Stimulated activated effector memory CD8-positive, alpha-beta T cell treated with anti-CD3 and anti-CD28 coated beads, Interleukin-12 subunit alpha, Interleukin-12 subunit beta, amount 100 ng/mL, for 72 hours (primary cell): ENCODE data around the gene ABCA3.
"Not testable (repeated sequence)": the region's sequence is repeated elsewhere in the genome, so short reads cannot be mapped to it uniquely, and the experiment has no call there.

ENCODE experiments used
- ATAC-seq: fragments of 150-1000 bp; cut with Tn5 transposase; 2 replicates; pipeline ENCODE4 v1.10.0; 2021
- DNase-seq, 2 donors: peaks; one replicate each; pipeline ENCODE4 v3.0.0; 2021 to 2022; ENCODE audit warnings: low spot score in 2 of 2
- H3K27ac Mint-ChIP-seq: one replicate; pipeline ENCODE4 v1.8.0; 2022; ENCODE audit warnings: mild to moderate bottlenecking, mixed read lengths
- H3K36me3 Mint-ChIP-seq: one replicate; pipeline ENCODE4 v1.8.0; 2022; ENCODE audit warnings: mild to moderate bottlenecking, mixed read lengths
- H3K4me1 Mint-ChIP-seq: one replicate; pipeline ENCODE4 v1.8.0; 2022; ENCODE audit warnings: mixed read lengths
- H3K4me3 Mint-ChIP-seq: one replicate; pipeline ENCODE4 v1.8.0; 2022; ENCODE audit warnings: mild to moderate bottlenecking, mixed read lengths
- H3K9me3 Mint-ChIP-seq: one replicate; pipeline ENCODE4 v1.8.0; 2022; ENCODE audit warnings: mixed read lengths

The ABCA3 gene

DNA sequence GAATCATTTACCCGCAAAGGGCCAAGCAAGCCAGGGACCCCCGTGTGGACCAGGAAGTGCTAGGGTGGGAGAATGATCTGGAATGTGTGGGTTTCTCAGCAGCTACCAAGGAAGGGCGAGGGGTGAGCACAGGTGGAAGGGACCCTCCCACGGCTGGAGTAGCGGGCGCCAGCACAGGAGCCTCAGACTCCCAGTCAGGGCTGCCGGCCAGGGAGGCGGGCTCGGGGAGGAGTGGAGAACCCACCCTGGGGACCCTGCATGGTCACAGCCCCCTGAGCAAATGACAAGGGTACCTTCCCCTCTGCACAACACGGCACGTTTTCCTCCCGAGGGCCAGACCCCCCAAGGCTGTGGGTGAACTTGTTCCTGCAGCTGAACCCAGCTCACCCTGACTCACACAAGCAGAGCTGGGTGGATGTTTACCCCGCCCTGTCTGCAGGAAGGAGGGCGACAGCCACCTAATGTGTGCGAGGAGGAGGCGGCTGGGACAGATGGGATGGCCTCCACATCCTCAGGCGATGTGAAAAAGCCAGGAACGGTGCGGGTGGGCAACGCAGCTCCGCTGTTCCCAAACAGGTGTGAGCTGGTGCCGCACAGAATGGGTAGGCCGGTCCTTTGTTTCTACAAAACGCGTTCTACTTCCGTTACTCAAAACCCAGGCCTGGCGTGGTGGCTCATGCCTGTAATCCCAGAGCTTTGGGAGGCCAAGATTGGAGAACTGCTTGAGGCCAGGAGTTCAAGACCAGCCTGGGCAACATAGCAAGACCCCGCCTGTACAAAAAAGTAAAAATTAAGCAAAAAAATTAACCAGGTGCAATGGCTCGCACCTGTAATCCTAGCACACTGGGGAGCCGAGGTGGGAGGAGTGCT is 95.4 kb downstream of the ABCA3 start:
- no peaks in the 10 kb centered on the region for H3K9me3 Mint-ChIP-seq
- H3K27ac Mint-ChIP-seq = no peak overlapping the region
- H3K4me3 Mint-ChIP-seq = no peak overlapping the region
- no peaks in the 10 kb centered on the region for H3K4me1 Mint-ChIP-seq
- ATAC-seq = no peak
- no peak for DNase-seq
- peaks cover 51% of the 10 kb centered on the region for H3K36me3 Mint-ChIP-seq

DNA sequence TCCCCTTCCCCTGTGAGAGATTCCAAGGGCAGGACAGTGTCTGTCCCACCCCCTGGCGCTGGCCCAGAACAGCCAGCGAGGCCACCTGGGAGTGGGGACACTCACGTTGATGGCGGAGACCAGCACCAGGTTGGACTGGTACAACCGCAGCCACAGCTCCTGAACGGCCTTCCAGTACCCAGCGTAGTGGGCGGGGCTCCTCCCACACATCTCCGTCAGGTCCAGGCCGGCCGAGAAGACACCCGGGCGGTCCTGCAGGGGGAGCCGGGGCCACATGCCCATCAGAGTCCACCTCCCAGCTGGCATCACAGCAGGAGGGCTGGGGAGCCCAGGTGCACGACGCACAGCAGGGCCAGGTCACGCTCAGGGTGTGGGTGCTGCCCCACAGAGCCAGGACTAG is 96.2 kb downstream of the ABCA3 start:
- no peak overlapping the region for H3K27ac Mint-ChIP-seq
- ATAC-seq = no peak
- peaks cover 54% of the 10 kb centered on the region for H3K36me3 Mint-ChIP-seq

GRCh38 chr16:2243781-2244180 is 96.7 kb downstream of the ABCA3 start:
- no peak overlapping the region for H3K27ac Mint-ChIP-seq
- no peaks in the 10 kb centered on the region for H3K9me3 Mint-ChIP-seq
- H3K4me1 Mint-ChIP-seq = no peaks in the 10 kb centered on the region
- peaks cover 48% of the 10 kb centered on the region for H3K36me3 Mint-ChIP-seq
- DNase-seq (no peak), ATAC-seq (no peak)
- no peak overlapping the region for H3K4me3 Mint-ChIP-seq

More for the DNA sequence above, 96.2 kb downstream of the ABCA3 start:
- H3K4me1 Mint-ChIP-seq = no peaks in the 10 kb centered on the region
- DNase-seq = no peak
- H3K4me3 Mint-ChIP-seq = no peak overlapping the region
- no peaks in the 10 kb centered on the region for H3K9me3 Mint-ChIP-seq

DNA sequence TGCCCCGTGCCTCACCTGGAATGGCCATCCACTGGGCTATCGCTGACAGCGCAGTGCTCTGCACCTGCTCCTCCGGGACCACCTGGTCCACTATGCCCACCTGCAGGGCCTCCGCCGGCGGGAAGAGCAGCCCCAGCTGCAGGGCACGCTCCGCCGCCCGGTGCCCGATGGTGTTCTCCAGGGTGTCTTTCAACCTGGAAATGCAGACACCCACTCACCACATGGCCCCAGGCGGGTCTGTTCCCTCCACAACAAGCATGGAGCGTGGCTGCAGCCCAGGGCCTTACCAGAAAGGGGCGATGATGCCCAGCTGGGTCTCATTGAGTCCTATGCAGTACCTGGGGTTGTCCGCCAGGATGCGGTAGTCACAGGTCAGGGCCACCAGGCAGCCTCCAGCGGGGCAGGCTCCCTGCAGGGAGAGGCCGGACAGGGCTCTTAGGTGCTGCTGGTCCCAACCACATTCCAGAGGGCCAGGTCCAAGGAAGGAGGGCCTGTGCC is 97.4 kb downstream of the ABCA3 start:
- Mint-ChIP-seq H3K9me3 (no peaks in the 10 kb centered on the region), H3K27ac (no peak overlapping the region), H3K4me1 (no peaks in the 10 kb centered on the region), H3K4me3 (no peak overlapping the region), H3K36me3 (peaks cover 45% of the 10 kb centered on the region)
- DNase-seq (no peak), ATAC-seq (no peak)

DNA sequence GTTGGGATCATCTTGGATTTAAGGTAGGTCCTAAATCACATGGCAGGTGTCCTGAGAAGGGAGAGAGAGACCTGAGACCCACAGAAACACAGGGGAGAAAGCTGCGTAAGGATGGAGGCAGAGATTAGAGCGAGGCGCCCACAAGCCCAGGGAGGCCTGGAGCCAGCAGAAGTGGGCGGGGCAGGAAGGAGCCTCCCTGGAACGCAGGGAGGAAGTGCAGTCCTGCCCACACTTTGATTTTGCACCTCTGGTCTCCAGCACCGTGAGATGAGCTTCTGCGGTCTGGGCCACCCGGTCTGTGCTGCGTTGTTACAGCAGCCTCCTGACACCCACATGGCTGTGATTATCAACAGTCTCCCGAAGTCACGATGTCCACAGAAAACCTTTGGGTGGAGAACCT is 97.9 kb downstream of the ABCA3 start:
- Mint-ChIP-seq H3K36me3 (peaks cover 40% of the 10 kb centered on the region), H3K4me3 (no peak overlapping the region), H3K4me1 (no peaks in the 10 kb centered on the region), H3K27ac (peak overlapping the region; percentile 26), H3K9me3 (no peaks in the 10 kb centered on the region)
- ATAC-seq (no peak), DNase-seq (no peak)

DNA sequence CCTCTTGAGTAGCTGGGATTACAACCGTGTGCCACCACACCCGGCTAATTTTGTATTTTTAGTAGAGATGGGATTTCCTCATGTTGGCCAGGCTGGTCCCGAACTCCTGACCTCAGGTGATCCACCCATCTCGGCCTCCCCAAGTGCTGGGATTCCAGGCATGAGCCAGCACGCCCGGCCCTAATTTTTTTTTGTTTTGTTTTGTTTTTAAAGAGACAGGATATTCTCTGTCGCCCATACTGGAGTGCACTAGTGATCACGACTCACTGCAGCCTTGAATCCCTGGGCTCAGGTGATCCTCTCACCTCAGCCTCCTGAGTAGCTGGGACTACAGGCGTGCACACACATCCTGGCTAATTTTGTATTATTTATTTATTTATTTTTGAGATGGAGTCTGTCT is 100.2 kb downstream of the ABCA3 start:
- not testable (repeated sequence) for H3K9me3 Mint-ChIP-seq, DNase-seq, ATAC-seq, H3K4me1 Mint-ChIP-seq, H3K4me3 Mint-ChIP-seq, H3K27ac Mint-ChIP-seq
- peaks cover 25% of the 10 kb centered on the region for H3K36me3 Mint-ChIP-seq

GRCh38 chr16:2238838-2239675 is 101.5 kb downstream of the ABCA3 start:
- ATAC-seq = no peak
- Mint-ChIP-seq H3K27ac (no peak overlapping the region), H3K4me3 (no peak overlapping the region), H3K9me3 (no peaks in the 10 kb centered on the region), H3K36me3 (peaks cover 28% of the 10 kb centered on the region), H3K4me1 (no peaks in the 10 kb centered on the region)
- no peak for DNase-seq

DNA sequence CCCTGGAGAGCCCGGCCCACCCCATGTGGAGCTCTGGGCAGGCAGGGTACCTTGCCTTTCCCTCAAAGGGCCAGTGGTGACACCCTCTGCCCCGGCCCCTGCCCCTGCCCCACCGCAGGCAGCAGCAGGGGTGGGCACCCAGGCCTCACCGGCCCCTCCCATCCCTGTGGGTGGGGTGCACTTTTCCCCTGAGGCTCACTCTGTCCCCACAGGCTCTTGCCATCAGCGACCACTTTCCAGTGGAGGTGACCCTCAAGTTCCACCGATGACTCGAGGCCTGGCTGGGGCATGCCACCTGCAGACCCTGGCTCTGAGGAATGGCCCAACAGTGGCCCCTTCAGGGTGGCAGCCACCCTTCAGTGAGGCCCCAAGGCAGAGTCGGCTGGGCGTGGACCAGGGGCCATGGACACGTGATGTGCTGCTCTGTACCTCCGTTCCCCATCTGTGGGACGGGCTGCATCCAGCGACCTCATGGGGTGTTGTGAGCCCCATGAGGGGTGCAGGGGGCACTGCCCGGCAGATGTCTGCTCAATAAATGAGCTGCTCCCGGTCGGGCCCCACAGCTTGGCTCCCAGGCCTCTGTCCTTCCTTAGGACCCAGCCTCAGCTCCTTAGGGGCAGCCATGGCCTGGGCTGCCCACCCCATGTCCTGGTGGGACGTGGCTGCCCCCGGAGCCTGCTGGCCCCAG is 102.2 kb downstream of the ABCA3 start:
- Mint-ChIP-seq H3K27ac (no peak overlapping the region), H3K4me1 (no peaks in the 10 kb centered on the region), H3K4me3 (no peak overlapping the region), H3K36me3 (peaks cover 34% of the 10 kb centered on the region), H3K9me3 (no peaks in the 10 kb centered on the region)
- no peak for DNase-seq
- ATAC-seq = no peak

GRCh38 chr16:2237493-2238149 is 102.9 kb downstream of the ABCA3 start:
- Mint-ChIP-seq H3K9me3 (no peaks in the 10 kb centered on the region), H3K4me1 (no peaks in the 10 kb centered on the region), H3K4me3 (no peak overlapping the region), H3K27ac (no peak overlapping the region), H3K36me3 (peaks cover 34% of the 10 kb centered on the region)
- DNase-seq = no peak
- no peak for ATAC-seq

GRCh38 chr16:2237102-2237482 is 103.4 kb downstream of the ABCA3 start:
- Mint-ChIP-seq H3K4me3 (no peak overlapping the region), H3K4me1 (no peaks in the 10 kb centered on the region), H3K27ac (no peak overlapping the region), H3K36me3 (peaks cover 28% of the 10 kb centered on the region), H3K9me3 (no peaks in the 10 kb centered on the region)
- no peak for DNase-seq
- ATAC-seq = no peak

- no peak within 1 kb of the TSS for H3K27ac Mint-ChIP-seq
- H3K4me1 Mint-ChIP-seq = no peaks in the 10 kb centered on the region
- H3K4me3 Mint-ChIP-seq = no peak within 1 kb of the TSS
- ATAC-seq (no peak), DNase-seq (no peak)
- no peaks in the 10 kb centered on the region for H3K9me3 Mint-ChIP-seq
- peaks cover 27% of the 10 kb centered on the region for H3K36me3 Mint-ChIP-seq
Observed at GRCh38 chr16:2236337-2237101, 104.0 kb downstream of the ABCA3 start, which contains the start of gene DNASE1L2. TSS of gene DNASE1L2 (plus strand) at chr16:2236444. CDS start at chr16:2236817, 373 bp downstream.

DNA sequence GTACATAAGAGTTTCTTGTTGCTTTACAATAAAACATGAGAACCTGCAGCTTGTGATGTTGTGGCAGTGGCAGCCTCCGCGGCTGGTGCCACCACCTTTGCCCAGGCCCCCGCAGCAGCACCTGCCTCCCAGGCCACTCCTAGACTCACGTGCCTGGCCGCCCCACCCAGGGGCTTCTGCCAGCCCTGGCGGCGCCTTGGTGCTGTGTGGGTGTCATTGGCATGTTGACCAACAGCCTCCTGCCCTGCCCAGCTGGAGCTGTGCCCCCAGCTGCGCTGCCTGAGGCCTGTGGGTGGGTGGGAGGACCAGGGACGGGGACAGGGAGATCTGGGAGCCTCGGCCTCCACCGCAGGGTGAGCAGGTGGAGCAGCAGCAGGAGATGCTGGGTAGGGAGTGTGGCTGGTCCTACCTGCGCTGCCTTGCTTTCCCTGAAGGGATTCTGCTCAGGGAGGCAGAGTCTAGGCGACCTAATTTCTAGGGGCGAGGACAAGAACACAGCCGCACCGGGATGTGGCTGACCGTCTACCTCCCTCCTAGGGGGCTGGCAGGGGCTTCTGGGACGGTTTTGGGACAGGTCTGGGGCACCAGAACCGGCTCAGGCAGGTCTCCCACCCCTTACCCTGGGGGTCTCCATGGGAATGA is 104.7 kb downstream of the ABCA3 start:
- Mint-ChIP-seq H3K36me3 (peaks cover 24% of the 10 kb centered on the region), H3K9me3 (no peaks in the 10 kb centered on the region), H3K4me1 (no peaks in the 10 kb centered on the region), H3K4me3 (no peak overlapping the region), H3K27ac (no peak overlapping the region)
- ATAC-seq = peak; percentile 3
- no peak for DNase-seq

DNA sequence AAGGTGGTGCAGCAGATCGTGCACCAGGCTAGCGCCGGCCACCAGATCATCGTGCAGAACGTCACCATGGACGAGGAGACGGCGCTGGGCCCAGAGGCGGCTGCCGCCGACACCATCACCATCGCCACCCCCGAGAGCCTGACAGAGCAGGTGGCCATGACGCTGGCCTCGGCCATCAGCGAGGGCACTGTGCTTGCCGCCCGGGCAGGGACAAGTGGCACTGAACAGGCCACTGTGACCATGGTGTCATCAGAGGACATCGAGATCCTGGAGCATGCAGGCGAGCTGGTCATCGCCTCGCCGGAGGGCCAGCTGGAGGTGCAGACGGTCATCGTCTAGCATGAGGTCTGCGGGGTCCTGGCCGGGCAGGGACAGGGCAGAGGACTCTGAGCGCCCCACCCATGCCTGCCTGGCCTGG is 105.3 kb downstream of the ABCA3 start:
- DNase-seq (no peak), ATAC-seq (peak; percentile 2)
- no peaks in the 10 kb centered on the region for H3K9me3 Mint-ChIP-seq
- H3K4me1 Mint-ChIP-seq = no peaks in the 10 kb centered on the region
- peaks cover 24% of the 10 kb centered on the region for H3K36me3 Mint-ChIP-seq
- no peak overlapping the region for H3K4me3 Mint-ChIP-seq
- H3K27ac Mint-ChIP-seq = no peak overlapping the region

GRCh38 chr16:2234813-2235170 is 105.7 kb downstream of the ABCA3 start:
- no peak for ATAC-seq

More at GRCh38 chr16:2234813-2235170, 105.7 kb downstream of the ABCA3 start:
- no peaks in the 10 kb centered on the region for H3K9me3 Mint-ChIP-seq
- no peak overlapping the region for H3K27ac Mint-ChIP-seq
- no peaks in the 10 kb centered on the region for H3K4me1 Mint-ChIP-seq
- H3K36me3 Mint-ChIP-seq = peaks cover 20% of the 10 kb centered on the region
- DNase-seq = no peak
- H3K4me3 Mint-ChIP-seq = no peak overlapping the region
